VCaP (cell line): ENCODE measurements around the gene IDH3G.

Source experiments
- H3K27ac ChIP-seq: fragments of 450-650 bp; 2 replicates; pipeline ENCODE4 v1.5.1; 2017
- TF ChIP-seq, protein P1 (sequence below): fragments of 450-650 bp; conservative IDR thresholded peaks from 2 replicates; pipeline ENCODE4 v1.5.1; 2017; ENCODE audit warnings: mild to moderate bottlenecking, moderate library complexity

Gene IDH3G

DNA sequence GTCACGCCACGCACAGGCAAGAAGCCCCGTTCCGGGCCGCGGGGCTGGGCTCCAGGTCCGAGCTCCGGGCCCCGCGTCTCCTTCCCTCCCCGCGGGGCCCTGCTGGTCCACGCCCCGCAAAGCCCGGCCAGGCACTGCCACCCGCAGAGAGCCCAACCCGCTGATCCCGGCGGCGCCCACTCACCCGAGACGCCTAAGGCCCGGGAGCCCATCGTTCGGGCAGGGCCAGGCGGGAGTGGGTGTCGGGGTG is 35.3 kb upstream of the IDH3G start:
- H3K27ac ChIP-seq, result no peak overlapping the region; the same call in 1 of the 2 replicates
- TF ChIP-seq, protein P1, sequence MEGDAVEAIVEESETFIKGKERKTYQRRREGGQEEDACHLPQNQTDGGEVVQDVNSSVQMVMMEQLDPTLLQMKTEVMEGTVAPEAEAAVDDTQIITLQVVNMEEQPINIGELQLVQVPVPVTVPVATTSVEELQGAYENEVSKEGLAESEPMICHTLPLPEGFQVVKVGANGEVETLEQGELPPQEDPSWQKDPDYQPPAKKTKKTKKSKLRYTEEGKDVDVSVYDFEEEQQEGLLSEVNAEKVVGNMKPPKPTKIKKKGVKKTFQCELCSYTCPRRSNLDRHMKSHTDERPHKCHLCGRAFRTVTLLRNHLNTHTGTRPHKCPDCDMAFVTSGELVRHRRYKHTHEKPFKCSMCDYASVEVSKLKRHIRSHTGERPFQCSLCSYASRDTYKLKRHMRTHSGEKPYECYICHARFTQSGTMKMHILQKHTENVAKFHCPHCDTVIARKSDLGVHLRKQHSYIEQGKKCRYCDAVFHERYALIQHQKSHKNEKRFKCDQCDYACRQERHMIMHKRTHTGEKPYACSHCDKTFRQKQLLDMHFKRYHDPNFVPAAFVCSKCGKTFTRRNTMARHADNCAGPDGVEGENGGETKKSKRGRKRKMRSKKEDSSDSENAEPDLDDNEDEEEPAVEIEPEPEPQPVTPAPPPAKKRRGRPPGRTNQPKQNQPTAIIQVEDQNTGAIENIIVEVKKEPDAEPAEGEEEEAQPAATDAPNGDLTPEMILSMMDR, result no peak

DNA sequence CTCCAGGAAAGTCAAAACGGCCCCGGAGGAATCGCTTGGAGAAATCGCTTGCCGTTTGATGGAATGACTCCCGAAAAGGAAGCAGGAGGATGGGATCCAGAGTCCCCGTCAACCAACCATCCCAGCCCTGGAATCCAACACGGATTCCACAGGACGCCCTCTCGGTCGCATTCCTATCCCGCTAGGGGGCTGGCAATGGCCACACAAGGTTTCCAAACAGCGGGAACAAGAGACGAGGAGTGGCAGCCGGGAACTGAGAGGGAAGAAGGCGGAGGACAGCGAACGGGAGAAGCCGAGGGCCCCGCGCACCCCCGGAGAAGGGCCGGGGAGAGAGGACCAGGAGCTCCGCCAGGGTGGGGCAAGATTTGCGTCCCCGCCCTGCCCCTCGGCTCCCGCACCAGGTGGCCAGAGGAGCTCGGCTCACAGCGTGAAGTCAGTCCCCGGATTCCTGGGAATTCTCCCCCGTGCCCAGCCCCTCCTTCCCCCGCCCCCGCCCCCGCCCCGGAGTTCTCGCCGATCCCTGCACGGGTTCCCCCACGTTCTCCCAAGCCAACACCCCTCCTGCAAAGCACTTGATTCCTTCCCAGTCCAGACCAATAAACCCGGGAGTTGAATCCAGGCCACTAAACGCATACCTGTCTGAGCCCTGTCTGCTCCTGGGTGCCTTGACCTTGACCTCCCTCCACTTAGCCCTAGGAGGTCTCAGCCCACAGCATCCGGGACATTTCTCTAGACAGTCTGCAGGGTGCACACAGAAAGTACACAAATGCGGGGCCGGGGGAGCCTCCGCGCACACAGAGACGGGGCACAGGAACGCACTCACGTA is 34.8 kb upstream of the IDH3G start:
- no peak overlapping the region for H3K27ac ChIP-seq
- TF ChIP-seq, protein P1, result no peak

DNA sequence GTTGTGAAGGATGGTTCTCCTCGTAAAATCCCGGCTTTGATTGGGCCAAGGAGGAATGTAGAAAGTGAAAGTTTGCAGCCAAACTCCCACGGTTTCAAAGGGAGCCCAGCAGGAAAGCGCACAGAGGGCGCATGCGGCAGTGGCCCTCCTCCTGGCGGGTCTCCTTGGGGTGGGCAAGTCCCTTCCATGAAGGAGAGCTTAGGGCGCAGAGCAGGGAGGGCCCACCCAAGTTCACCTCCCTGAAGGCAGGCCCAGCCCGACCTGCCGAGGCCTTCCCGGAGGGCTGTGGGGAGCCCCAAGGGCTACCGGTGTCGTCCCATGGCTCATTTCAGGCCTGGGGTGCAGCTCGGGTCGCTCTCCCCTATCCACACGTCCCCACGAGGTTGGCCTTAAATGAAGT is 34.1 kb upstream of the IDH3G start:
- TF ChIP-seq, protein P1, result no peak
- no peak overlapping the region for H3K27ac ChIP-seq

DNA sequence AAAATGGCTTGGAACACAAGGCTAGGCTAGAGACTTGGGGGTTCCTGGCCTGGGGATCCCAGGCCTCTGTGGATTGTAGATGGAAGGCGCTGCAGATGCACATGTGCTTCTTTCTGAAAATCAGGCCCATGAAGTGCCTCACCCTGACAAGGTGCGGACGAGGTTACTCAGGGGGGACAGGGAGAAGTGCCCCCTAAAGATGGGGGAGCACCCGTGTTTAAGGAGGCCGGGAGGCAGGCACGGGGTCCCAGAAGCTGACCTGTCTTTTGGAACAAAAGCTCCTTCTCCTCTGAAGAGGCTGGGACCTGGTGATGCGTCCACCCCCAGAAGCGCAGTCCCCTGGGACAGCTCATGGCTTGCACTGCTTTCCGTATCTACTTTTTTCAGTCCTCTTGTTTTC is 33.7 kb upstream of the IDH3G start:
- no peak overlapping the region for H3K27ac ChIP-seq
- TF ChIP-seq, protein P1, result no peak

DNA sequence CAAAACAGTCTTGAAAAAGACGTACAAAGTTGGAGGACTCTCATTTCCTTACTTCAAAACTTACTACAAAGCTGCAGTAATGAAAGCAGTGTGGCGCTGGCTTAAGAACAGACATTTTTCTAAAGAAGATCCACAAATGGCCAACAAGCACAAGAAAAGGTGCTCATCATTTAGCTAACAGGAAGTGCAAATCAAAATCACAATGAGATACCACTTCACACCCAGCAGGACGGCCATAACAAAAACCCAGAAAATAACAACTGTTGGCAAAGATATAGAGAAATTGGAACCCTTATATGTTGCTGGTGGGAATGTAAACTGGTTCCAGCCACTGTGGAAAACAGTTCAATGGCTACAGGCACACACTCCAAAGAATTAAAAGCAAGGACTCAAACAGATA is 32.8 kb upstream of the IDH3G start:
- TF ChIP-seq, protein P1, result no peak
- H3K27ac ChIP-seq, result no peak overlapping the region

DNA sequence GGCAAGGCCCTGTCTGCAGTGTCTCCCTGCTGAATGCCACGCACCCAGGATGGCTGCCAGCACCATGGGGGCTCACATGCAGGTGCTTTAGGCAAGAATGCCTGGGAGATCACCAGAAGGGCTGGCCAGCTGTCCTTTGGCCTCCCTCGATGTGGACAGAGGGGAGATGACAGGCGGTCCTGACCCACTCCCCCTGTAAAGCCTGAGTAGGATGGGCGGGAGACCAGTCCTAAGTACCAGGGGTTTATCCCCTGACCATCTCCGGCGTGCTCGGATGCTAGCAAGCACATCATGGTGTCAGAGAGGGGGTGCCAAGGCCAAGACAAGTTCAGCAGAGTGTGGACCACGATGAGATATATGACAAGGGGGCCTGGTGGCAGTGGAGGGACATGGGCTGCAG is 30.9 kb upstream of the IDH3G start:
- TF ChIP-seq, protein P1, result no peak
- H3K27ac ChIP-seq, result no peak overlapping the region

DNA sequence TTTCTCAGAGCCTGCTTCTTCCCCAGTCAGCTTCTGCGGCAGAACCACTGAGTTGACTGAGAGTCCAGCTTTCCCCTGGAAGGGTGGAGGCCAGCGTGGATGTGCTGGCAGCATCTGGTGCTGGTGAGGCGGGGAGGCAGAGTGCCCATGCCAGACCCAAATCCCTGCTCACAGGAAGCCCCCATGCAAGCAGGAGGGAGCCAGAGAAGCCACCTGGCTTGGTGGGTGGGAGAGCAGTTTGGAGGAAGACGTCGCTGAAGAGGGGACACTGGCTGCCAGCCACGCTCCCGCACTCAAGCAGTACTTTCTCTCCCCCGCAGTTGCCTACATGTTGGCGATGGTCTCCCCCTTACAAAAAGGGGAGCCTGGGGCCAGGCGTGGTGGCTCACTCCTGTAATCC is 30.2 kb upstream of the IDH3G start:
- no peak overlapping the region for H3K27ac ChIP-seq
- TF ChIP-seq, protein P1, result no peak
